A549 (cell line): ENCODE results near the gene NMRK1. TPM values are rescaled to one million over a fixed set of nuclear protein-coding genes. Genes with fewer than 3 reads are reported as not detected.

Experiments used
- ATAC-seq, 2 experiments: fragments of 200-7000 bp in 1 of 2; fragments of >200 bp in 1 of 2; cut with Nextera tagmentation in 1 of 2; cut with Tn5 transposase in 1 of 2; 3 replicates each; pipeline versions ENCODE4 v1.8.0 to v1.9.1; 2018 to 2020; ENCODE audit warnings: mild to moderate bottlenecking in 1 of 2, moderate library complexity in 1 of 2
- CTCF ChIA-PET: fragments of 300-600 bp; sonication (Branson Sonifier 250); formaldehyde crosslinking; extraction: SDS; loops from one replicate; lab custom pipeline; 2021; ENCODE audit warnings: antibody characterized with exemption, inconsistent platforms; lab: Yijun Ruan, JAX
- POLR2A ChIA-PET: fragments of 350-600 bp; formaldehyde crosslinking; extraction: SDS; loops from one replicate; lab custom pipeline; 2021; ENCODE audit warnings: antibody characterized with exemption, inconsistent platforms; lab: Yijun Ruan, JAX
- DNase-seq, 2 experiments: peaks; one replicate each; pipeline versions ENCODE4 v3.0.0 to v3.0.0-alpha.2; 2011 to 2016; ENCODE audit warnings: low read depth in 1 of 2, low spot score in 1 of 2
- FAIRE-seq: peaks from 2 replicates; lab custom pipeline; 2011; peaks lifted over from hg19 to GRCh38; lab: Jason Lieb, UNC
- H3K27ac ChIP-seq, 2 experiments: fragments of >200 bp; sonication (Bioruptor Twin); formaldehyde crosslinking; 3 replicates each; pipeline ENCODE4 v1.5.1; 2016 to 2017
- H3K4me1 ChIP-seq: fragments of >200 bp; sonication (Bioruptor Twin); formaldehyde crosslinking; 3 replicates; pipeline ENCODE4 v1.6.1; 2016
- H3K4me2 ChIP-seq: fragments of >200 bp; sonication (Bioruptor Twin); formaldehyde crosslinking; 3 replicates; pipeline ENCODE4 v1.6.1; 2016
- H3K4me3 ChIP-seq: fragments of >200 bp; sonication (Bioruptor Twin); formaldehyde crosslinking; 3 replicates; pipeline ENCODE4 v1.5.1; 2016
- H3K9me3 ChIP-seq: fragments of >200 bp; sonication (Bioruptor Twin); formaldehyde crosslinking; 3 replicates; pipeline ENCODE4 v1.6.1; 2016
- ATOH8 ChIP-seq: fragments of 250-450 bp; sonication (Bioruptor Pico); IDR thresholded peaks from 2 replicates; pipeline ENCODE4 v1.5.0; 2020; ENCODE audit warnings: low read depth, mild to moderate bottlenecking, moderate library complexity
- BCL3 ChIP-seq: fragments of >200 bp; sonication (Bioruptor Twin); formaldehyde crosslinking; IDR thresholded peaks from 3 replicates; pipeline ENCODE4 v1.6.1; 2016
- BHLHE40 ChIP-seq: IDR thresholded peaks from 2 replicates; pipeline ENCODE4 v1.6.1; 2012; ENCODE audit warnings: low read depth, low read length, inconsistent platforms
- CBX8 ChIP-seq: fragments of 200-600 bp; sonication (generic); IDR thresholded peaks from 2 replicates; pipeline ENCODE4 v1.6.1; 2016
- CEBPB ChIP-seq, 2 experiments: fragments of >200 bp in 1 of 2; sonication (Bioruptor Twin) in 1 of 2; formaldehyde crosslinking in 1 of 2; IDR thresholded peaks; 2 replicates each; pipeline ENCODE4 v1.6.1; 2012 to 2016
- CHD4 ChIP-seq: fragments of 200-600 bp; sonication (generic); IDR thresholded peaks from 2 replicates; pipeline ENCODE4 v1.6.1; 2016; ENCODE audit warnings: antibody characterized with exemption, mild to moderate bottlenecking, borderline replicate concordance
- EHF ChIP-seq: fragments of 250-450 bp; sonication (Bioruptor Pico); IDR thresholded peaks from 2 replicates; pipeline ENCODE4 v1.5.0; 2020; ENCODE audit warnings: mild to moderate bottlenecking
- EP300 ChIP-seq, 2 experiments: fragments of >200 bp; sonication (Bioruptor Twin); formaldehyde crosslinking; IDR thresholded peaks; 2 replicates in 1 of 2; 3 replicates in 1 of 2; pipeline ENCODE4 v1.6.1; 2016 to 2017
- ESRRA ChIP-seq: fragments of 150-350 bp; IDR thresholded peaks from 2 replicates; pipeline ENCODE4 v1.6.1; 2014; ENCODE audit warnings: mild to moderate bottlenecking, low read length, borderline replicate concordance
- FOXS1 ChIP-seq: fragments of 250-450 bp; sonication (Bioruptor Pico); IDR thresholded peaks from 2 replicates; pipeline ENCODE4 v1.5.0; 2020; ENCODE audit warnings: mild to moderate bottlenecking, moderate library complexity
- HDAC2 ChIP-seq: fragments of 200-600 bp; sonication (generic); IDR thresholded peaks from 2 replicates; pipeline ENCODE4 v1.6.1; 2016
- HOXB13 ChIP-seq: fragments of 250-450 bp; sonication (Bioruptor Pico); IDR thresholded peaks from 2 replicates; pipeline ENCODE4 v1.5.0; 2020; ENCODE audit warnings: low read depth, mild to moderate bottlenecking, moderate library complexity
- JUNB ChIP-seq: fragments of >200 bp; sonication (Bioruptor Twin); formaldehyde crosslinking; IDR thresholded peaks from 2 replicates; pipeline ENCODE4 v1.6.1; 2016
- NPAS2 ChIP-seq: fragments of 250-450 bp; sonication (Bioruptor Pico); IDR thresholded peaks from 2 replicates; pipeline ENCODE4 v1.8.0; 2022; ENCODE audit warnings: mild to moderate bottlenecking, moderate library complexity, borderline replicate concordance
- PHF8 ChIP-seq: fragments of 200-600 bp; sonication (generic); IDR thresholded peaks from 2 replicates; pipeline ENCODE4 v1.6.1; 2016; ENCODE audit warnings: low read depth, mild to moderate bottlenecking, antibody characterized with exemption, moderate library complexity, borderline replicate concordance
- RARB ChIP-seq: fragments of 250-450 bp; sonication (Bioruptor Pico); IDR thresholded peaks from 2 replicates; pipeline ENCODE4 v1.8.0; 2021; ENCODE audit warnings: mild to moderate bottlenecking, moderate library complexity
- RFX5 ChIP-seq: fragments of 450-650 bp; IDR thresholded peaks from 2 replicates; pipeline ENCODE4 v1.7.1; 2014; ENCODE audit warnings: antibody characterized with exemption, mild to moderate bottlenecking, moderate library complexity
- TFCP2L1 ChIP-seq: fragments of 250-450 bp; sonication (Bioruptor Pico); IDR thresholded peaks from 2 replicates; pipeline ENCODE4 v1.5.0; 2021; ENCODE audit warnings: mild to moderate bottlenecking
- TP53 ChIP-seq: fragments of 250-450 bp; sonication (Bioruptor Pico); IDR thresholded peaks from 2 replicates; pipeline ENCODE4 v1.5.0; 2021; ENCODE audit warnings: mild to moderate bottlenecking, moderate library complexity
- USF2 ChIP-seq: fragments of 450-650 bp; IDR thresholded peaks from 2 replicates; pipeline ENCODE4 v1.6.1; 2014; ENCODE audit warnings: antibody characterized with exemption
- ZC3H11A ChIP-seq: fragments of 450-650 bp; IDR thresholded peaks from 2 replicates; pipeline ENCODE4 v1.6.1; 2014; ENCODE audit warnings: antibody characterized with exemption, mild to moderate bottlenecking
- ZNF302 ChIP-seq: fragments of 250-450 bp; sonication (Bioruptor Pico); IDR thresholded peaks from 2 replicates; pipeline ENCODE4 v1.9.0; 2021; ENCODE audit warnings: inconsistent platforms, mild to moderate bottlenecking, moderate library complexity
- ZSCAN20 ChIP-seq: fragments of 250-450 bp; sonication (Bioruptor Pico); IDR thresholded peaks from 2 replicates; pipeline ENCODE4 v1.8.0; 2022; ENCODE audit warnings: mild to moderate bottlenecking, moderate library complexity
- WGBS: methylation state at CpG from one replicate; pipeline ENCODE4 v1.1.6; 2017; ENCODE audit errors: missing lambda C conversion rate; 5-methylcytosine and 5-hydroxymethylcytosine counted together
- polyA plus RNA-seq, 4 experiments: library from polyadenylated mRNA; depleted of rRNA in 3 of 4; stranded (reverse); fragments of >200 nt; fragmentation: RNase III in 1 of 4; extraction: RNeasy Plus Mini Kit Qiagen cat#74134 plus additional on column Dnase treatment in 1 of 4; gene quantifications; 2 replicates in 3 of 4; 3 replicates in 1 of 4; pipeline ENCODE4 v1.2.3, GENCODE V29; 2011 to 2017
- TF ChIP-seq, protein P1 (sequence below): fragments of 200-600 bp; sonication (generic); IDR thresholded peaks from 2 replicates; pipeline ENCODE4 v1.6.1; 2016; ENCODE audit warnings: antibody characterized with exemption, mild to moderate bottlenecking, moderate library complexity
- TF ChIP-seq, protein P2 (sequence below): IDR thresholded peaks from 2 replicates; pipeline ENCODE4 v1.6.1; 2012
- TF ChIP-seq, protein P3 (sequence below): IDR thresholded peaks from 2 replicates; pipeline ENCODE4 v1.6.1; 2012

The NMRK1 gene
- polyA plus RNA-seq, 2 of the 4 experiments (the other 2 are of a cell fraction) = 7.6 to 10.5 TPM

GRCh38 chr9:75081632-75082031, 6.3 kb downstream of the NMRK1 start (continued):
- TF ChIP-seq, protein P1, sequence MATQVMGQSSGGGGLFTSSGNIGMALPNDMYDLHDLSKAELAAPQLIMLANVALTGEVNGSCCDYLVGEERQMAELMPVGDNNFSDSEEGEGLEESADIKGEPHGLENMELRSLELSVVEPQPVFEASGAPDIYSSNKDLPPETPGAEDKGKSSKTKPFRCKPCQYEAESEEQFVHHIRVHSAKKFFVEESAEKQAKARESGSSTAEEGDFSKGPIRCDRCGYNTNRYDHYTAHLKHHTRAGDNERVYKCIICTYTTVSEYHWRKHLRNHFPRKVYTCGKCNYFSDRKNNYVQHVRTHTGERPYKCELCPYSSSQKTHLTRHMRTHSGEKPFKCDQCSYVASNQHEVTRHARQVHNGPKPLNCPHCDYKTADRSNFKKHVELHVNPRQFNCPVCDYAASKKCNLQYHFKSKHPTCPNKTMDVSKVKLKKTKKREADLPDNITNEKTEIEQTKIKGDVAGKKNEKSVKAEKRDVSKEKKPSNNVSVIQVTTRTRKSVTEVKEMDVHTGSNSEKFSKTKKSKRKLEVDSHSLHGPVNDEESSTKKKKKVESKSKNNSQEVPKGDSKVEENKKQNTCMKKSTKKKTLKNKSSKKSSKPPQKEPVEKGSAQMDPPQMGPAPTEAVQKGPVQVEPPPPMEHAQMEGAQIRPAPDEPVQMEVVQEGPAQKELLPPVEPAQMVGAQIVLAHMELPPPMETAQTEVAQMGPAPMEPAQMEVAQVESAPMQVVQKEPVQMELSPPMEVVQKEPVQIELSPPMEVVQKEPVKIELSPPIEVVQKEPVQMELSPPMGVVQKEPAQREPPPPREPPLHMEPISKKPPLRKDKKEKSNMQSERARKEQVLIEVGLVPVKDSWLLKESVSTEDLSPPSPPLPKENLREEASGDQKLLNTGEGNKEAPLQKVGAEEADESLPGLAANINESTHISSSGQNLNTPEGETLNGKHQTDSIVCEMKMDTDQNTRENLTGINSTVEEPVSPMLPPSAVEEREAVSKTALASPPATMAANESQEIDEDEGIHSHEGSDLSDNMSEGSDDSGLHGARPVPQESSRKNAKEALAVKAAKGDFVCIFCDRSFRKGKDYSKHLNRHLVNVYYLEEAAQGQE = no peak
- TF ChIP-seq NPAS2 (CRISPR knock-in tag) = no peak
- TF ChIP-seq, protein P2, sequence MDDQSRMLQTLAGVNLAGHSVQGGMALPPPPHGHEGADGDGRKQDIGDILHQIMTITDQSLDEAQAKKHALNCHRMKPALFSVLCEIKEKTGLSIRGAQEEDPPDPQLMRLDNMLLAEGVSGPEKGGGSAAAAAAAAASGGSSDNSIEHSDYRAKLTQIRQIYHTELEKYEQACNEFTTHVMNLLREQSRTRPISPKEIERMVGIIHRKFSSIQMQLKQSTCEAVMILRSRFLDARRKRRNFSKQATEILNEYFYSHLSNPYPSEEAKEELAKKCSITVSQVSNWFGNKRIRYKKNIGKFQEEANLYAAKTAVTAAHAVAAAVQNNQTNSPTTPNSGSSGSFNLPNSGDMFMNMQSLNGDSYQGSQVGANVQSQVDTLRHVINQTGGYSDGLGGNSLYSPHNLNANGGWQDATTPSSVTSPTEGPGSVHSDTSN = no peak
- TF ChIP-seq FOXS1 (CRISPR knock-in tag) = no peak
- no peak for TF ChIP-seq HDAC2
- no peak for TF ChIP-seq EP300 (IDR thresholded peaks at IDR 0.05)
- no peak for TF ChIP-seq BHLHE40
- TF ChIP-seq, protein P3, sequence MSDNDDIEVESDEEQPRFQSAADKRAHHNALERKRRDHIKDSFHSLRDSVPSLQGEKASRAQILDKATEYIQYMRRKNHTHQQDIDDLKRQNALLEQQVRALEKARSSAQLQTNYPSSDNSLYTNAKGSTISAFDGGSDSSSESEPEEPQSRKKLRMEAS = no peak
- TF ChIP-seq TFCP2L1 (CRISPR knock-in tag) = no peak
- no peak for TF ChIP-seq ZSCAN20 (CRISPR knock-in tag)
- no peak for TF ChIP-seq CBX8

DNA sequence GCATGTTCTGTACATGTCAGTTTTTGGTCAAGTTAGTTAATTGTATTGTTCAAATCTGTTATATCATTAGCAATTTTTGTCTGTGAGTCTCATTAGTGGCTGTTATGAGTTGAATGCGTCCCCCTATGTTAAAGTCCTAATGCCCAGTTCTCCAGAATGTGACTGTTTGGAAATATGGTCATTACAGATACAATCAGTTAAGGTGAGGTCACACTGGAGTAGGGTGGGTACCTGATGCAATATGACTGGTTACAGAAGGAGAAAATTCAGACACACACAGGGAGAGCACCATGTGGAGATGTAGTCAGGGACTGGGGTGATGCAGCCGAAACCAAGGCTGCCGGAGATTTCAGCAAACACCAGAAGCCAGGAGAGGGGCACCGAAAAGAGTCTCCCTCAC, 15.1 kb downstream of the NMRK1 start:
- no peak for FAIRE-seq
- ChIA-PET POLR2A (no interaction called here), CTCF (interaction anchor here (1.5 to 4.0 kb wide), 2 partner anchors 299 to 302 kb away, joined by 6 to 16 read pairs; no protein-coding TSS in a partner anchor)
- no peak for DNase-seq
- no peaks in the 10 kb centered on the region for H3K9me3 ChIP-seq
- H3K27ac ChIP-seq = no peak overlapping the region
- H3K4me2 ChIP-seq = no peak overlapping the region
- 91% methylated on average over 4 of the region's 4 CpGs for WGBS
- no peak for ATAC-seq
- TF ChIP-seq USF2 (no peak), RFX5 (no peak), JUNB (no peak), PHF8 (no peak), HDAC2 (no peak), CHD4 (no peak), BCL3 (no peak), CEBPB (IDR thresholded peaks at IDR 0.05) (no peak), ZNF302 (CRISPR knock-in tag) (no peak), ESRRA (no peak), EHF (CRISPR knock-in tag) (no peak), TP53 (CRISPR knock-in tag) (no peak), HOXB13 (CRISPR knock-in tag) (no peak), ZC3H11A (no peak), RARB (no peak), ATOH8 (no peak)
- TF ChIP-seq, protein P1 = no peak
- TF ChIP-seq, protein P2 = no peak
- TF ChIP-seq, protein P3 = no peak
- no peaks in the 10 kb centered on the region for H3K4me1 ChIP-seq
- H3K4me3 ChIP-seq = no peak overlapping the region
